GM12878 (cell line): ENCODE results near the gene LNX2. TPM values are rescaled to one million over a fixed set of nuclear protein-coding genes. Genes with fewer than 3 reads are reported as not detected.

Source experiments
- ATAC-seq: fragments of 200-7000 bp; cut with Tn5 transposase; 3 replicates; pipeline ENCODE4 v1.9.1; 2020; ENCODE audit warnings: mild to moderate bottlenecking, moderate library complexity
- BruUV-seq: library from RNA; stranded (reverse); fragments of 400-500 nt; replicated peaks from 2 replicates; lab custom pipeline; 2021; lab: Mats Ljungman, UMichigan
- CTCF ChIA-PET: fragments of 300-600 bp; sonication (Branson Sonifier 250); formaldehyde crosslinking; extraction: SDS; loops from one replicate; lab custom pipeline; 2021; ENCODE audit warnings: inconsistent platforms; lab: Yijun Ruan, JAX
- POLR2A ChIA-PET: fragments of 350-600 bp; formaldehyde crosslinking; extraction: SDS; loops from one replicate; lab custom pipeline; 2021; ENCODE audit warnings: inconsistent platforms; lab: Charles Lee
- RAD21 ChIA-PET: fragments of 300-600 bp; sonication (Branson Sonifier 250); formaldehyde crosslinking; loops from one replicate; lab custom pipeline; 2023; ENCODE audit warnings: antibody characterized with exemption; ENCODE audit not compliant: unreplicated experiment; lab: Charles Lee
- SMC1A ChIA-PET: fragments of 300-600 bp; sonication (Branson Sonifier 250); formaldehyde crosslinking; loops from one replicate; lab custom pipeline; 2023; ENCODE audit not compliant: unreplicated experiment, uncharacterized antibody; lab: Charles Lee
- DNase-seq: peaks from one replicate; pipeline ENCODE4 v3.0.0-alpha.2; 2011; ENCODE audit warnings: low read depth, low spot score
- FAIRE-seq: peaks from 3 replicates; lab custom pipeline; 2011; peaks lifted over from hg19 to GRCh38; lab: Jason Lieb, UNC
- H2AFZ ChIP-seq: 2 replicates; pipeline ENCODE4 v1.6.0; 2011; ENCODE audit warnings: low read depth, low read length, control low read depth; ENCODE audit not compliant: control insufficient read depth
- H3K27ac ChIP-seq: 2 replicates; pipeline ENCODE4 v1.5.1; 2011; ENCODE audit warnings: control low read depth; ENCODE audit not compliant: control insufficient read depth, insufficient read depth
- H3K27me3 ChIP-seq, 2 experiments: replicated peaks in 1 of 2; 2 replicates each; pipeline versions ENCODE4 v1.6.0 to v1.6.1; 2011; ENCODE audit warnings: low read length in 1 of 2; ENCODE audit not compliant: control insufficient read depth in 2 of 2, insufficient read depth in 2 of 2
- H3K36me3 ChIP-seq, 2 experiments: 2 replicates each; pipeline ENCODE4 v1.5.1; 2011; ENCODE audit warnings: low read length in 1 of 2; ENCODE audit not compliant: control insufficient read depth in 2 of 2, insufficient read depth in 2 of 2
- H3K4me1 ChIP-seq: 2 replicates; pipeline ENCODE4 v1.6.1; 2011; ENCODE audit warnings: mild to moderate bottlenecking, low read length, moderate library complexity, mixed read lengths; ENCODE audit not compliant: control insufficient read depth, insufficient read depth
- H3K4me2 ChIP-seq: 2 replicates; pipeline ENCODE4 v1.6.0; 2011; ENCODE audit warnings: control low read depth; ENCODE audit not compliant: control insufficient read depth, insufficient read depth
- H3K4me3 ChIP-seq: fragments of 200-600 bp; sonication (generic); 2 replicates; pipeline ENCODE4 v1.5.1; 2016
- H3K79me2 ChIP-seq: 2 replicates; pipeline ENCODE4 v1.6.0; 2011; ENCODE audit warnings: low read length; ENCODE audit not compliant: control insufficient read depth, insufficient read depth
- H3K9ac ChIP-seq: 2 replicates; pipeline ENCODE4 v1.8.0; 2011; ENCODE audit warnings: low read length, control low read depth, mixed read lengths; ENCODE audit not compliant: control insufficient read depth, insufficient read depth
- H3K9me3 ChIP-seq: replicated peaks from 3 replicates; pipeline ENCODE4 v1.5.1; 2011; ENCODE audit warnings: mild to moderate bottlenecking, low read length; ENCODE audit not compliant: control insufficient read depth, insufficient read depth
- H4K20me1 ChIP-seq: 2 replicates; pipeline ENCODE4 v1.6.0; 2011; ENCODE audit not compliant: control insufficient read depth, insufficient read depth
- BCLAF1 ChIP-seq: fragments of 450-650 bp; IDR thresholded peaks from 2 replicates; pipeline ENCODE4 v1.6.1; 2017; ENCODE audit warnings: antibody characterized with exemption, mild to moderate bottlenecking, moderate library complexity
- CTCF ChIP-seq, 3 experiments: IDR thresholded peaks in 2 of 3; conservative IDR thresholded peaks in 1 of 3; 2 replicates each; pipeline ENCODE4 v1.5.1; 2011; ENCODE audit warnings: low read depth in 3 of 3, low read length in 3 of 3, mild to moderate bottlenecking in 3 of 3, control low read depth in 2 of 3, moderate library complexity in 2 of 3, inconsistent platforms in 1 of 3, mixed read lengths in 1 of 3; ENCODE audit not compliant: control insufficient read depth in 2 of 3, insufficient read depth in 1 of 3; ENCODE audit errors: extremely low read depth in 1 of 3
- MEF2B ChIP-seq: fragments of 450-650 bp; IDR thresholded peaks from 2 replicates; pipeline ENCODE4 v1.6.1; 2018; ENCODE audit warnings: mild to moderate bottlenecking, moderate library complexity; ENCODE audit not compliant: partially characterized antibody, poor library complexity, severe bottlenecking
- PML ChIP-seq: IDR thresholded peaks from 2 replicates; pipeline ENCODE4 v1.6.1; 2012; ENCODE audit warnings: low read length, inconsistent platforms
- WGBS: methylation state at CpG from one replicate; pipeline ENCODE4 v1.1.6; 2016; ENCODE audit warnings: low lambda C conversion rate; ENCODE audit not compliant: insufficient replicate concordance, insufficient coverage; ENCODE audit errors: missing lambda C conversion rate; 5-methylcytosine and 5-hydroxymethylcytosine counted together
- in situ Hi-C: fragments of 300-500 bp; cut with MboI; formaldehyde crosslinking; loops from 9 replicates; pipeline ENCODE4 v1.14.3; 2018; ENCODE audit warnings: mixed read lengths
- intact Hi-C: fragments of 100-400 bp; cut with micrococcal nuclease; formaldehyde crosslinking; loops from one replicate; pipeline ENCODE4 v1.14.2; 2022; ENCODE audit not compliant: unreplicated experiment
- polyA plus RNA-seq, 11 experiments: library from polyadenylated mRNA; depleted of rRNA in 4 of 11; unstranded in 6 of 11; stranded (reverse) in 5 of 11; fragments of >200 nt; fragmentation: Nextera tagmentation in 4 of 11; fragmentation: Illumina TruSeq in 1 of 11; extraction: Ambion mirVana in 4 of 11; extraction: Trizol in 1 of 11; gene quantifications; 1 replicate in 1 of 11; 2 replicates in 10 of 11; pipeline versions ENCODE4 v1.2.1 to v1.2.3, GENCODE V29; 2011 to 2016; ENCODE audit warnings: inconsistent platforms in 2 of 11, missing spikeins in 2 of 11, low read depth in 1 of 11
- total RNA-seq, 4 experiments: library from RNA; depleted of rRNA in 3 of 4; stranded (reverse); fragments of >200 nt in 3 of 4; fragmentation: Illumina TruSeq in 1 of 4; extraction: Trizol in 1 of 4; gene quantifications; 2 replicates each; pipeline versions ENCODE4 v1.2.1 to v1.2.3, GENCODE V29; 2013 to 2021

The LNX2 gene
- total and polyA plus RNA-seq, 10 of the 15 experiments (the other 5 are each of a cell fraction or from before 2014, with no cell fraction given): 1.3 to 7.7 (median 4.4) TPM

- ChIA-PET POLR2A (no interaction called here), CTCF (no interaction called here)
- in situ Hi-C loops: no loop called here
Observed at GRCh38 chr13:27510082-27510481, 110.2 kb downstream of the LNX2 start.

More at GRCh38 chr13:27510082-27510481, 110.2 kb downstream of the LNX2 start:
- H3K27me3 ChIP-seq: peaks cover 0 to 1% of the 10 kb centered on the region in 2 experiments; a peak in 1 of 4 replicates
- RAD21 ChIA-PET: no interaction called here
- no peaks in the 10 kb centered on the region for H4K20me1 ChIP-seq
- 59% methylated on average over 5 of the region's 5 CpGs for WGBS
- SMC1A ChIA-PET: no interaction called here
- H3K4me2 ChIP-seq: no peak overlapping the region
- no peaks in the 10 kb centered on the region for H3K9me3 ChIP-seq
- no peak overlapping the region for H3K9ac ChIP-seq
- ATAC-seq (no peak), FAIRE-seq (no peak), DNase-seq (no peak)
- BruUV-seq: no TSS peak
- no peaks in the 10 kb centered on the region for H3K4me1 ChIP-seq
- no peaks in the 10 kb centered on the region for H3K36me3 ChIP-seq
- no peak overlapping the region for H3K27ac ChIP-seq
- intact Hi-C loops: no loop called here
- no peaks in the 10 kb centered on the region for H3K79me2 ChIP-seq
- TF ChIP-seq BCLAF1: no peak
- no peak for TF ChIP-seq PML
- TF ChIP-seq MEF2B: no peak
- no peak for TF ChIP-seq CTCF (IDR thresholded peaks at IDR 0.05 in 2 of 3, conservative IDR thresholded peaks at IDR 0.05 in 1 of 3; ENCODE audit: control insufficient read depth in 2 of 3, extremely low read depth in 1 of 3, insufficient read depth in 1 of 3, low read depth in 3 of 3, low read length in 3 of 3)
- H3K4me3 ChIP-seq: no peak overlapping the region
- no peak overlapping the region for H2AFZ ChIP-seq
